Thyroid gland (tissue), 4 donors: ENCODE data around the gene NR3C1.

Experiments used
- CTCF ChIP-seq, 6 experiments: fragments of 200-600 bp in 3 of 6; fragments of 450-650 bp in 3 of 6; sonication (generic) in 3 of 6; IDR thresholded peaks; one replicate each; pipeline ENCODE4 v1.5.1; 2016 to 2019; ENCODE audit warnings: antibody characterized with exemption in 6 of 6, mild to moderate bottlenecking in 2 of 6, inconsistent platforms in 1 of 6, moderate library complexity in 1 of 6
- POLR2A ChIP-seq, 2 donors: fragments of 450-650 bp; IDR thresholded peaks; one replicate each; pipeline ENCODE4 v1.6.1; 2017; ENCODE audit warnings: antibody characterized with exemption in 2 of 2, mild to moderate bottlenecking in 2 of 2, moderate library complexity in 1 of 2

GRCh38 chr5:143359869-143360268, 43.6 kb downstream of the NR3C1 start:
- TF ChIP-seq CTCF (IDR thresholded peaks at IDR 0.05): no peak
- no peak for TF ChIP-seq POLR2A (IDR thresholded peaks at IDR 0.05)
